Gastrocnemius medialis (tissue), 4 donors: ENCODE results near the gene PLCH1. TPM values are rescaled to one million over a fixed set of nuclear protein-coding genes. Genes with fewer than 3 reads are reported as not detected.

Source experiments
- ATAC-seq, 2 donors: fragments of 150-250 bp; one replicate each; pipeline ENCODE4 v1.9.1; 2016
- DNase-seq, 2 donors: peaks; one replicate each; pipeline ENCODE4 v3.0.0-alpha.2; 2019
- H3K27ac ChIP-seq, 4 donors: fragments of 200-600 bp; sonication (generic); 1 replicate in 1 of 4; 2 replicates in 3 of 4; pipeline ENCODE4 v1.5.1; 2016 to 2018; ENCODE audit warnings: mild to moderate bottlenecking in 2 of 4, moderate library complexity in 1 of 4
- H3K27me3 ChIP-seq, 3 donors: fragments of 200-600 bp; sonication (generic) in 2 of 3; 1 replicate in 1 of 3; 2 replicates in 2 of 3; pipeline versions ENCODE4 v1.5.1 to v1.6.0; 2016 to 2019; ENCODE audit warnings: mild to moderate bottlenecking in 1 of 3, moderate library complexity in 1 of 3
- H3K36me3 ChIP-seq, 2 donors: fragments of 200-600 bp; sonication (generic) in 1 of 2; one replicate each; pipeline ENCODE4 v1.5.1; 2017 to 2018
- H3K4me1 ChIP-seq, 2 donors: fragments of 200-600 bp; sonication (generic) in 1 of 2; one replicate each; pipeline ENCODE4 v1.5.1; 2016 to 2017; ENCODE audit warnings: mild to moderate bottlenecking in 2 of 2
- H3K4me3 ChIP-seq, 4 donors: fragments of 200-600 bp; sonication (generic) in 3 of 4; 1 replicate in 1 of 4; 2 replicates in 3 of 4; pipeline ENCODE4 v1.5.1; 2016 to 2019; ENCODE audit warnings: mild to moderate bottlenecking in 2 of 4
- H3K9me3 ChIP-seq, 3 donors: fragments of 200-600 bp; sonication (generic) in 2 of 3; 1 replicate in 1 of 3; 2 replicates in 2 of 3; pipeline ENCODE4 v1.5.1; 2016 to 2019
- CTCF ChIP-seq, 5 experiments: fragments of 450-650 bp in 3 of 5; fragments of 200-600 bp in 2 of 5; sonication (generic) in 2 of 5; IDR thresholded peaks in 4 of 5; conservative IDR thresholded peaks in 1 of 5; 1 replicate in 4 of 5; 2 replicates in 1 of 5; pipeline ENCODE4 v1.5.1; 2016 to 2019; ENCODE audit warnings: antibody characterized with exemption in 5 of 5, mild to moderate bottlenecking in 3 of 5, moderate library complexity in 3 of 5
- POLR2A ChIP-seq, 2 donors: fragments of 450-650 bp; IDR thresholded peaks; one replicate each; pipeline ENCODE4 v1.6.1; 2017; ENCODE audit warnings: antibody characterized with exemption in 2 of 2, mild to moderate bottlenecking in 2 of 2, moderate library complexity in 2 of 2
- in situ Hi-C, 4 donors: fragments of 200-750 bp; cut with MboI; loops; one replicate each; pipeline versions ENCODE4 v1.15.0 to v1.8.0; 2017; ENCODE audit warnings: low sequenced_read_pairs in 4 of 4
- intact Hi-C: fragments of 100-400 bp; cut with DNase I; formaldehyde crosslinking; loops from one replicate; pipeline ENCODE4 v1.15.1; 2023; ENCODE audit warnings: low total_unique reads
- total RNA-seq, 4 donors: library from RNA; depleted of rRNA; stranded (reverse); fragments of >200 nt; gene quantifications; one replicate each; pipeline versions ENCODE4 v1.1.0 to v1.2.3, GENCODE V29; 2016

Gene PLCH1
- total RNA-seq, 4 donors from 2014 or later, result 0.07 to 0.33 (median 0.10) TPM; not detected in 1

- no peak for TF ChIP-seq CTCF (IDR thresholded peaks at IDR 0.05 in 4 of 5, conservative IDR thresholded peaks at IDR 0.05 in 1 of 5)
- TF ChIP-seq POLR2A (IDR thresholded peaks at IDR 0.05), result no peak
Measured at GRCh38 chr3:155738580-155739076, 6.2 kb downstream of the PLCH1 start.

GRCh38 chr3:155737844-155738460, 6.9 kb downstream of the PLCH1 start:
- no peak for DNase-seq
- H3K4me1 ChIP-seq, result no peaks in the 10 kb centered on the region
- in situ Hi-C loops (no loop called here), intact Hi-C loops (no loop called here)
- H3K36me3 ChIP-seq, result no peaks in the 10 kb centered on the region
- ATAC-seq, result no peak
- no peak overlapping the region for H3K4me3 ChIP-seq
- H3K27me3 ChIP-seq, result peaks cover 13 to 19% (median 13%) of the 10 kb centered on the region in 3 donors
- no peak overlapping the region for H3K27ac ChIP-seq
- no peaks in the 10 kb centered on the region for H3K9me3 ChIP-seq
- TF ChIP-seq CTCF (IDR thresholded peaks at IDR 0.05 in 4 of 5, conservative IDR thresholded peaks at IDR 0.05 in 1 of 5) (no peak), POLR2A (IDR thresholded peaks at IDR 0.05) (no peak)

More at GRCh38 chr3:155738580-155739076, 6.2 kb downstream of the PLCH1 start:
- Histone ChIP-seq H3K36me3 (no peaks in the 10 kb centered on the region), H3K4me3 (no peak overlapping the region), H3K4me1 (peaks cover 0 to 2% of the 10 kb centered on the region in 2 donors), H3K27ac (no peak overlapping the region), H3K9me3 (no peaks in the 10 kb centered on the region), H3K27me3 (peaks cover 17 to 25% (median 20%) of the 10 kb centered on the region in 3 donors)
- intact Hi-C loops (no loop called here), in situ Hi-C loops (no loop called here)
- no peak for DNase-seq
- ATAC-seq, result no peak

GRCh38 chr3:155736381-155736780, 8.5 kb downstream of the PLCH1 start:
- intact Hi-C loops (no loop called here), in situ Hi-C loops (no loop called here)
- Histone ChIP-seq H3K36me3 (no peaks in the 10 kb centered on the region), H3K4me1 (no peaks in the 10 kb centered on the region), H3K4me3 (no peak overlapping the region), H3K27me3 (peaks cover 0 to 5% (median 0%) of the 10 kb centered on the region in 3 donors), H3K9me3 (no peaks in the 10 kb centered on the region), H3K27ac (no peak overlapping the region)
- no peak for DNase-seq
- TF ChIP-seq CTCF (IDR thresholded peaks at IDR 0.05 in 4 of 5, conservative IDR thresholded peaks at IDR 0.05 in 1 of 5), result no peak
- TF ChIP-seq POLR2A (IDR thresholded peaks at IDR 0.05), result no peak
- no peak for ATAC-seq

GRCh38 chr3:155730843-155731242, 14.0 kb downstream of the PLCH1 start:
- no peaks in the 10 kb centered on the region for H3K36me3 ChIP-seq
- in situ Hi-C loops (no loop called here), intact Hi-C loops (no loop called here)
- no peaks in the 10 kb centered on the region for H3K4me1 ChIP-seq
- no peak overlapping the region for H3K27ac ChIP-seq
- ATAC-seq (no peak), DNase-seq (no peak)
- H3K4me3 ChIP-seq, result no peak overlapping the region
- no peaks in the 10 kb centered on the region for H3K9me3 ChIP-seq
- H3K27me3 ChIP-seq, result no peaks in the 10 kb centered on the region
- TF ChIP-seq POLR2A (IDR thresholded peaks at IDR 0.05) (no peak), CTCF (IDR thresholded peaks at IDR 0.05 in 4 of 5, conservative IDR thresholded peaks at IDR 0.05 in 1 of 5) (no peak)
